A549 (cell line): ENCODE data around the gene PPP1R2C. TPM values are rescaled to one million over a fixed set of nuclear protein-coding genes. Genes with fewer than 3 reads are reported as not detected.

Experiments used
- ATAC-seq, 2 experiments: fragments of 200-7000 bp in 1 of 2; fragments of >200 bp in 1 of 2; cut with Nextera tagmentation in 1 of 2; cut with Tn5 transposase in 1 of 2; 3 replicates each; pipeline versions ENCODE4 v1.8.0 to v1.9.1; 2018 to 2020; ENCODE audit warnings: mild to moderate bottlenecking in 1 of 2, moderate library complexity in 1 of 2
- CTCF ChIA-PET: fragments of 300-600 bp; sonication (Branson Sonifier 250); formaldehyde crosslinking; extraction: SDS; loops from one replicate; lab custom pipeline; 2021; ENCODE audit warnings: antibody characterized with exemption, inconsistent platforms; lab: Yijun Ruan, JAX
- POLR2A ChIA-PET: fragments of 350-600 bp; formaldehyde crosslinking; extraction: SDS; loops from one replicate; lab custom pipeline; 2021; ENCODE audit warnings: antibody characterized with exemption, inconsistent platforms; lab: Yijun Ruan, JAX
- DNase-seq, 2 experiments: peaks; one replicate each; pipeline versions ENCODE4 v3.0.0 to v3.0.0-alpha.2; 2011 to 2016; ENCODE audit warnings: low read depth in 1 of 2, low spot score in 1 of 2
- FAIRE-seq: peaks from 2 replicates; lab custom pipeline; 2011; peaks lifted over from hg19 to GRCh38; lab: Jason Lieb, UNC
- H3K27ac ChIP-seq, 2 experiments: fragments of >200 bp; sonication (Bioruptor Twin); formaldehyde crosslinking; 3 replicates each; pipeline ENCODE4 v1.5.1; 2016 to 2017
- H3K4me1 ChIP-seq: fragments of >200 bp; sonication (Bioruptor Twin); formaldehyde crosslinking; 3 replicates; pipeline ENCODE4 v1.6.1; 2016
- H3K4me2 ChIP-seq: fragments of >200 bp; sonication (Bioruptor Twin); formaldehyde crosslinking; 3 replicates; pipeline ENCODE4 v1.6.1; 2016
- H3K4me3 ChIP-seq: fragments of >200 bp; sonication (Bioruptor Twin); formaldehyde crosslinking; 3 replicates; pipeline ENCODE4 v1.5.1; 2016
- H3K9me3 ChIP-seq: fragments of >200 bp; sonication (Bioruptor Twin); formaldehyde crosslinking; 3 replicates; pipeline ENCODE4 v1.6.1; 2016
- BCL3 ChIP-seq: fragments of >200 bp; sonication (Bioruptor Twin); formaldehyde crosslinking; IDR thresholded peaks from 3 replicates; pipeline ENCODE4 v1.6.1; 2016
- CBX2 ChIP-seq: fragments of 200-600 bp; sonication (generic); IDR thresholded peaks from 2 replicates; pipeline ENCODE4 v1.6.1; 2016; ENCODE audit warnings: low read depth, mild to moderate bottlenecking, borderline replicate concordance
- CBX8 ChIP-seq: fragments of 200-600 bp; sonication (generic); IDR thresholded peaks from 2 replicates; pipeline ENCODE4 v1.6.1; 2016
- EHF ChIP-seq: fragments of 250-450 bp; sonication (Bioruptor Pico); IDR thresholded peaks from 2 replicates; pipeline ENCODE4 v1.5.0; 2020; ENCODE audit warnings: mild to moderate bottlenecking
- FOSB ChIP-seq: fragments of 250-450 bp; sonication (Bioruptor Pico); IDR thresholded peaks from 2 replicates; pipeline ENCODE4 v1.5.0; 2020; ENCODE audit warnings: mild to moderate bottlenecking, moderate library complexity
- FOSL2 ChIP-seq, 2 experiments: fragments of 450-650 bp in 1 of 2; fragments of >200 bp in 1 of 2; sonication (Bioruptor Twin) in 1 of 2; formaldehyde crosslinking; IDR thresholded peaks; 2 replicates each; pipeline versions ENCODE4 v1.5.0 to v1.6.1; 2016 to 2020; ENCODE audit warnings: mild to moderate bottlenecking in 1 of 2, moderate library complexity in 1 of 2
- FOXS1 ChIP-seq: fragments of 250-450 bp; sonication (Bioruptor Pico); IDR thresholded peaks from 2 replicates; pipeline ENCODE4 v1.5.0; 2020; ENCODE audit warnings: mild to moderate bottlenecking, moderate library complexity
- GATA3 ChIP-seq: IDR thresholded peaks from 2 replicates; pipeline ENCODE4 v1.6.1; 2012; ENCODE audit warnings: borderline replicate concordance
- HES2 ChIP-seq: fragments of >200 bp; sonication (Bioruptor Twin); formaldehyde crosslinking; IDR thresholded peaks from 2 replicates; pipeline ENCODE4 v1.6.1; 2016
- HOXB13 ChIP-seq: fragments of 250-450 bp; sonication (Bioruptor Pico); IDR thresholded peaks from 2 replicates; pipeline ENCODE4 v1.5.0; 2020; ENCODE audit warnings: low read depth, mild to moderate bottlenecking, moderate library complexity
- HOXB5 ChIP-seq: fragments of 250-450 bp; sonication (Bioruptor Pico); IDR thresholded peaks from 2 replicates; pipeline ENCODE4 v1.5.0; 2020; ENCODE audit warnings: mild to moderate bottlenecking, moderate library complexity
- KDM5A ChIP-seq: fragments of 200-600 bp; sonication (generic); IDR thresholded peaks from 2 replicates; pipeline ENCODE4 v1.6.1; 2016; ENCODE audit warnings: antibody characterized with exemption, mild to moderate bottlenecking
- MAZ ChIP-seq: fragments of 150-350 bp; IDR thresholded peaks from 2 replicates; pipeline ENCODE4 v1.6.1; 2014; ENCODE audit warnings: antibody characterized with exemption, low read depth, low read length, borderline replicate concordance
- MYC ChIP-seq: IDR thresholded peaks from 2 replicates; pipeline ENCODE4 v1.6.1; 2012; ENCODE audit warnings: mild to moderate bottlenecking, inconsistent platforms, low read length, improper control_type of control experiment, borderline replicate concordance
- NFE2L2 ChIP-seq: fragments of 150-350 bp; conservative IDR thresholded peaks from 2 replicates; pipeline ENCODE4 v1.6.1; 2014; ENCODE audit warnings: low read length
- RARB ChIP-seq: fragments of 250-450 bp; sonication (Bioruptor Pico); IDR thresholded peaks from 2 replicates; pipeline ENCODE4 v1.8.0; 2021; ENCODE audit warnings: mild to moderate bottlenecking, moderate library complexity
- RFX5 ChIP-seq: fragments of 450-650 bp; IDR thresholded peaks from 2 replicates; pipeline ENCODE4 v1.7.1; 2014; ENCODE audit warnings: antibody characterized with exemption, mild to moderate bottlenecking, moderate library complexity
- RNF2 ChIP-seq: fragments of 200-600 bp; sonication (generic); IDR thresholded peaks from 2 replicates; pipeline ENCODE4 v1.6.1; 2016; ENCODE audit warnings: low read depth, mild to moderate bottlenecking, antibody characterized with exemption, moderate library complexity, borderline replicate concordance
- ZC3H11A ChIP-seq: fragments of 450-650 bp; IDR thresholded peaks from 2 replicates; pipeline ENCODE4 v1.6.1; 2014; ENCODE audit warnings: antibody characterized with exemption, mild to moderate bottlenecking
- ZNF302 ChIP-seq: fragments of 250-450 bp; sonication (Bioruptor Pico); IDR thresholded peaks from 2 replicates; pipeline ENCODE4 v1.9.0; 2021; ENCODE audit warnings: inconsistent platforms, mild to moderate bottlenecking, moderate library complexity
- WGBS: methylation state at CpG from one replicate; pipeline ENCODE4 v1.1.6; 2017; ENCODE audit errors: missing lambda C conversion rate; 5-methylcytosine and 5-hydroxymethylcytosine counted together
- polyA plus RNA-seq, 4 experiments: library from polyadenylated mRNA; depleted of rRNA in 3 of 4; stranded (reverse); fragments of >200 nt; fragmentation: RNase III in 1 of 4; extraction: RNeasy Plus Mini Kit Qiagen cat#74134 plus additional on column Dnase treatment in 1 of 4; gene quantifications; 2 replicates in 3 of 4; 3 replicates in 1 of 4; pipeline ENCODE4 v1.2.3, GENCODE V29; 2011 to 2017

The PPP1R2C gene
- polyA plus RNA-seq, 2 of the 4 experiments (the other 2 are of a cell fraction): not detected

GRCh38 chrX:42732506-42732905 is 45.5 kb downstream of the PPP1R2C start:
- 0% methylated on average over 3 of the region's 3 CpGs for WGBS
- Histone ChIP-seq H3K4me1 (no peaks in the 10 kb centered on the region), H3K4me2 (no peak overlapping the region), H3K4me3 (no peak overlapping the region), H3K9me3 (no peaks in the 10 kb centered on the region), H3K27ac (no peak overlapping the region)
- no peak for FAIRE-seq
- no peak for TF ChIP-seq GATA3
- no peak for TF ChIP-seq NFE2L2
- no peak for TF ChIP-seq KDM5A
- no peak for TF ChIP-seq CBX8
- TF ChIP-seq FOSL2 (IDR thresholded peaks at IDR 0.05): no peak
- TF ChIP-seq FOSL2 (CRISPR knock-in tag; IDR thresholded peaks at IDR 0.05): no peak
- no peak for TF ChIP-seq HOXB13 (CRISPR knock-in tag)
- TF ChIP-seq RARB: no peak
- no peak for TF ChIP-seq BCL3
- no peak for TF ChIP-seq CBX2
- no peak for TF ChIP-seq RNF2
- TF ChIP-seq FOXS1 (CRISPR knock-in tag): no peak
- no peak for TF ChIP-seq RFX5
- TF ChIP-seq ZC3H11A: no peak
- TF ChIP-seq FOSB: no peak
- no peak for TF ChIP-seq HES2
- no peak for TF ChIP-seq ZNF302 (CRISPR knock-in tag)
- TF ChIP-seq EHF (CRISPR knock-in tag): no peak
- TF ChIP-seq HOXB5 (CRISPR knock-in tag): no peak
- no peak for TF ChIP-seq MYC
- no peak for TF ChIP-seq MAZ
- CTCF ChIA-PET: no interaction called here
- no peak for DNase-seq
- no peak for ATAC-seq
- POLR2A ChIA-PET: no interaction called here
